Keratinocyte (primary cell): ENCODE results near the gene MGMT. TPM values are rescaled to one million over a fixed set of nuclear protein-coding genes. Genes with fewer than 3 reads are reported as not detected.

ENCODE experiments used
- DNase-seq: peaks from one replicate; pipeline ENCODE4 v3.0.0-alpha.2; 2011; ENCODE audit warnings: low read depth, missing footprints, low spot score
- FAIRE-seq: peaks from 2 replicates; lab custom pipeline; 2011; peaks lifted over from hg19 to GRCh38; lab: Jason Lieb, UNC
- H2AFZ ChIP-seq: 2 replicates; pipeline ENCODE4 v1.6.0; 2012; ENCODE audit warnings: low read length, control low read depth, inconsistent platforms; ENCODE audit not compliant: control insufficient read depth
- H3K27ac ChIP-seq: 2 replicates; pipeline ENCODE4 v1.5.1; 2011; ENCODE audit warnings: low read length; ENCODE audit not compliant: control insufficient read depth, insufficient read depth
- H3K27me3 ChIP-seq: 3 replicates; pipeline ENCODE4 v1.6.0; 2011; ENCODE audit warnings: low read length; ENCODE audit not compliant: control insufficient read depth, insufficient read depth; ENCODE audit errors: extremely low read depth
- H3K36me3 ChIP-seq, 2 experiments: 2 replicates in 1 of 2; 3 replicates in 1 of 2; pipeline ENCODE4 v1.5.1; 2011; ENCODE audit warnings: low read length in 2 of 2, mild to moderate bottlenecking in 1 of 2; ENCODE audit not compliant: control insufficient read depth in 2 of 2, insufficient read depth in 2 of 2; ENCODE audit errors: extremely low read depth in 1 of 2
- H3K4me1 ChIP-seq: 3 replicates; pipeline ENCODE4 v1.5.1; 2011; ENCODE audit warnings: low read length; ENCODE audit not compliant: control insufficient read depth, insufficient read depth; ENCODE audit errors: extremely low read depth
- H3K4me2 ChIP-seq: 3 replicates; pipeline ENCODE4 v1.6.0; 2011; ENCODE audit warnings: low read depth, low read length; ENCODE audit not compliant: control insufficient read depth, insufficient read depth; ENCODE audit errors: extremely low read depth
- H3K4me3 ChIP-seq, 3 experiments: fragments of 200-600 bp in 1 of 3; sonication (generic) in 1 of 3; 2 replicates in 2 of 3; 3 replicates in 1 of 3; pipeline ENCODE4 v1.5.1; 2011 to 2016; ENCODE audit warnings: low read length in 3 of 3, mild to moderate bottlenecking in 3 of 3, control low read depth in 2 of 3, inconsistent platforms in 1 of 3, low read depth in 1 of 3, mixed read lengths in 1 of 3, mixed run types in 1 of 3, moderate library complexity in 1 of 3; ENCODE audit not compliant: control insufficient read depth in 2 of 3, insufficient read depth in 2 of 3; ENCODE audit errors: extremely low read depth in 1 of 3
- H3K79me2 ChIP-seq: 2 replicates; pipeline ENCODE4 v1.6.0; 2012; ENCODE audit warnings: low read length; ENCODE audit not compliant: control insufficient read depth, insufficient read depth
- H3K9ac ChIP-seq: 3 replicates; pipeline ENCODE4 v1.6.0; 2011; ENCODE audit warnings: low read length; ENCODE audit not compliant: control insufficient read depth, insufficient read depth; ENCODE audit errors: extremely low read depth
- H3K9me1 ChIP-seq: 3 replicates; pipeline ENCODE4 v1.6.0; 2011; ENCODE audit warnings: low read length; ENCODE audit not compliant: control insufficient read depth, insufficient read depth; ENCODE audit errors: extremely low read depth
- H3K9me3 ChIP-seq: 2 replicates; pipeline ENCODE4 v1.5.1; 2012; ENCODE audit warnings: low read depth, low read length; ENCODE audit not compliant: control insufficient read depth
- H4K20me1 ChIP-seq: 3 replicates; pipeline ENCODE4 v1.6.0; 2011; ENCODE audit warnings: low read length; ENCODE audit not compliant: control insufficient read depth, insufficient read depth; ENCODE audit errors: extremely low read depth
- CTCF ChIP-seq, 3 experiments: IDR thresholded peaks in 1 of 3; conservative IDR thresholded peaks in 1 of 3; optimal IDR thresholded peaks in 1 of 3; 2 replicates in 2 of 3; 3 replicates in 1 of 3; pipeline versions ENCODE3 to v1.5.1; 2011; ENCODE audit warnings: low read length in 3 of 3, mild to moderate bottlenecking in 3 of 3, moderate library complexity in 2 of 3, control low read depth in 1 of 3, inconsistent platforms in 1 of 3; ENCODE audit not compliant: insufficient read depth in 2 of 3; ENCODE audit errors: extremely low read depth in 1 of 3
- EZH2 ChIP-seq: IDR thresholded peaks from one replicate; pipeline ENCODE4 v1.6.1; 2012; ENCODE audit warnings: inconsistent platforms, mild to moderate bottlenecking, low read length, moderate library complexity
- dilution Hi-C: fragments of 300-500 bp; cut with MboI; formaldehyde crosslinking; loops from one replicate; pipeline ENCODE4 v1.7.0; 2020; ENCODE audit warnings: low sequenced_read_pairs; ENCODE audit not compliant: extremely low pct_ligation_motif_present
- polyA minus RNA-seq, 3 experiments: library from RNA; depleted of rRNA, polyadenylated mRNA; stranded (reverse); fragments of >200 nt; gene quantifications; 1 replicate in 1 of 3; 2 replicates in 1 of 3; 3 replicates in 1 of 3; pipeline ENCODE4 v1.2.3, GENCODE V29; 2011
- polyA plus RNA-seq, 5 experiments: library from polyadenylated mRNA; depleted of rRNA in 3 of 5; stranded (reverse) in 3 of 5; stranded (forward) in 1 of 5; unstranded in 1 of 5; fragments of >200 nt; gene quantifications; 1 replicate in 1 of 5; 2 replicates in 3 of 5; 3 replicates in 1 of 5; pipeline versions ENCODE4 v1.2.1 to v1.2.3, GENCODE V29; 2011 to 2012; ENCODE audit warnings: missing spikeins in 2 of 5, low read depth in 1 of 5, low replicate concordance in 1 of 5

MGMT gene
- 15.2 to 17.2 TPM (median 15.2 TPM) in 3 replicates for polyA plus RNA-seq
- 2.5 TPM for polyA plus RNA-seq (2011; ENCODE audit: low read depth)
- 11.2 and 21.2 TPM in 2 replicates for polyA plus RNA-seq (2011; cell fraction: cytosol; rRNA removed)
- 10.8 and 15.2 TPM in 2 replicates for polyA plus RNA-seq (2011; cell fraction: nucleus; rRNA removed)
- 10.9 and 18.4 TPM in 2 replicates for polyA plus RNA-seq (2012; ENCODE audit: low replicate concordance)
- 5.7 to 12.9 TPM (median 9.3 TPM) in 3 replicates for polyA minus RNA-seq
- polyA minus RNA-seq (2011; cell fraction: cytosol; rRNA and poly(A)+ RNA removed), result 6.3 TPM
- polyA minus RNA-seq (2011; cell fraction: nucleus; rRNA and poly(A)+ RNA removed), result 9.1 and 12.2 TPM in 2 replicates

GRCh38 chr10:129466703-129467358 is at the start of gene MGMT:
Gene MGMT (plus strand): TSS chr10:129467241.
- Histone ChIP-seq H3K27me3 (no peaks in the 10 kb centered on the region), H3K36me3 (no peaks in the 10 kb centered on the region), H4K20me1 (no peaks in the 10 kb centered on the region), H3K4me1 (peaks cover 12% of the 10 kb centered on the region), H3K27ac (peak within 1 kb of the TSS; percentile 27), H3K79me2 (no peaks in the 10 kb centered on the region), H3K4me3 (peak within 1 kb of the TSS; percentile 74 to 85 (median 76)), H3K9me3 (no peaks in the 10 kb centered on the region), H2AFZ (peak within 1 kb of the TSS; percentile 92), H3K4me2 (peak within 1 kb of the TSS; percentile 78), H3K9ac (peak within 1 kb of the TSS; percentile 68), H3K9me1 (no peaks in the 10 kb centered on the region)
- FAIRE-seq (no peak), DNase-seq (peak; percentile 32)
- TF ChIP-seq EZH2 (no peak), CTCF (optimal IDR thresholded peaks at IDR 0.05 in 1 of 3, IDR thresholded peaks at IDR 0.05 in 1 of 3, conservative IDR thresholded peaks at IDR 0.05 in 1 of 3; ENCODE audit: extremely low read depth in 1 of 3, insufficient read depth in 2 of 3, low read length in 3 of 3) (no peak)
- dilution Hi-C loops, result no loop called here

GRCh38 chr10:129417870-129418269 is 49.2 kb upstream of the MGMT start:
- Histone ChIP-seq H3K36me3 (no peaks in the 10 kb centered on the region), H3K9me3 (no peaks in the 10 kb centered on the region), H3K4me1 (no peaks in the 10 kb centered on the region), H3K4me2 (no peak overlapping the region), H3K9ac (no peak overlapping the region), H3K9me1 (no peaks in the 10 kb centered on the region), H3K4me3 (no peak overlapping the region), H2AFZ (no peak overlapping the region), H3K27ac (no peak overlapping the region), H4K20me1 (no peaks in the 10 kb centered on the region), H3K27me3 (no peaks in the 10 kb centered on the region), H3K79me2 (no peaks in the 10 kb centered on the region)
- dilution Hi-C loops, result no loop called here
- DNase-seq, result no peak
- TF ChIP-seq EZH2 (no peak), CTCF (optimal IDR thresholded peaks at IDR 0.05 in 1 of 3, IDR thresholded peaks at IDR 0.05 in 1 of 3, conservative IDR thresholded peaks at IDR 0.05 in 1 of 3; ENCODE audit: extremely low read depth in 1 of 3, insufficient read depth in 2 of 3, low read length in 3 of 3) (no peak)
- no peak for FAIRE-seq
